ENCODE measurements around the gene MIB2.
A peak's percentile ranks its signal among the peaks of the same experiment; 100 is the strongest.
"Not testable (repeated sequence)": the region's sequence is repeated elsewhere in the genome, so short reads cannot be mapped to it uniquely, and the experiment has no call there.

Gene MIB2
- long read RNA-seq, donor 1, partial matches to known transcripts: 0 of 4 reads
- long read RNA-seq, donor 1, other reads (novel, unspliced or antisense): 0 of 4 reads
- long read RNA-seq, donor 2, partial matches to known transcripts: 0 of 2 reads
- long read RNA-seq, donor 2, other reads (novel, unspliced or antisense): 0 of 2 reads
- long read RNA-seq, donor 3, partial matches to known transcripts: 0 of 1 reads
- long read RNA-seq, donor 3, other reads (novel, unspliced or antisense): 0 of 1 reads
- long read RNA-seq, donor 4, partial matches to known transcripts: 0 of 5 reads
- long read RNA-seq, donor 4, other reads (novel, unspliced or antisense): 0 of 5 reads
- long read RNA-seq, donor 5, transcript MIB2-221 (2 exons, 1,578 nt): major isoform, 5 of 142 reads
- long read RNA-seq, donor 5, partial matches to known transcripts: 77 of 142 reads
- long read RNA-seq, donor 5, other reads (novel, unspliced or antisense): 59 of 142 reads
- long read RNA-seq, donor 6, partial matches to known transcripts: 0 of 1 reads
- long read RNA-seq, donor 6, other reads (novel, unspliced or antisense): 0 of 1 reads
- long read RNA-seq, donor 7, partial matches to known transcripts: 6 of 8 reads
- long read RNA-seq, donor 7, other reads (novel, unspliced or antisense): 0 of 8 reads
- long read RNA-seq, donor 8, partial matches to known transcripts: 0 of 2 reads
- long read RNA-seq, donor 8, other reads (novel, unspliced or antisense): 0 of 2 reads

- peak; percentile 86 for DNase-seq
These were observed at the start of gene MIB2 for GRCh38 chr1:1615256-1616044. MIB2 (plus strand) TSS chr1:1615500; CDS start chr1:1623453, 7,953 bp downstream.

GRCh38 chr1:1567152-1567875 is 48.0 kb upstream of the MIB2 start:
- DNase-seq: no peak

- no peak for DNase-seq
These were observed 47.4 kb upstream of the MIB2 start for GRCh38 chr1:1567891-1568291.

DNA sequence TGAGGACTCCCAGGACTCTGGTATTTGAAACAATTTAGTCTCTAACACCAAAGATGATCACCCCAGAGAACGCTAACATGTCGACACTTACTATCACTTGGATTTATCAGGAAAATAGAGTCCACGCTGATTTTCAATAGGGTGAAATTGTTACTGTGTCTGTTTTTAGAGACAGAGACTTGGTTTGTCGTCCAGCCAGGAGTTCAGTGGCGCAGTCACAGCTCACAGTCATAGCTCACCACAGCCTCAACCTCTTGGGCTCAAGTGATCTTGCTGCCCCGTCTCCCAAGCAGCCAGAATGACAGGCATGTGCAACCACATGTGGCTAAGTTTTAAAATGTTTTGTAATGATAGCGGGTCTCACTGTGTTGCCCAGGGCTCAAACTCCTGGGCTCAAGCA is 46.0 kb upstream of the MIB2 start:
- no peak for DNase-seq

- DNase-seq: peak; percentile 89
These were observed 41.2 kb upstream of the MIB2 start for GRCh38 chr1:1573843-1574720.

DNA sequence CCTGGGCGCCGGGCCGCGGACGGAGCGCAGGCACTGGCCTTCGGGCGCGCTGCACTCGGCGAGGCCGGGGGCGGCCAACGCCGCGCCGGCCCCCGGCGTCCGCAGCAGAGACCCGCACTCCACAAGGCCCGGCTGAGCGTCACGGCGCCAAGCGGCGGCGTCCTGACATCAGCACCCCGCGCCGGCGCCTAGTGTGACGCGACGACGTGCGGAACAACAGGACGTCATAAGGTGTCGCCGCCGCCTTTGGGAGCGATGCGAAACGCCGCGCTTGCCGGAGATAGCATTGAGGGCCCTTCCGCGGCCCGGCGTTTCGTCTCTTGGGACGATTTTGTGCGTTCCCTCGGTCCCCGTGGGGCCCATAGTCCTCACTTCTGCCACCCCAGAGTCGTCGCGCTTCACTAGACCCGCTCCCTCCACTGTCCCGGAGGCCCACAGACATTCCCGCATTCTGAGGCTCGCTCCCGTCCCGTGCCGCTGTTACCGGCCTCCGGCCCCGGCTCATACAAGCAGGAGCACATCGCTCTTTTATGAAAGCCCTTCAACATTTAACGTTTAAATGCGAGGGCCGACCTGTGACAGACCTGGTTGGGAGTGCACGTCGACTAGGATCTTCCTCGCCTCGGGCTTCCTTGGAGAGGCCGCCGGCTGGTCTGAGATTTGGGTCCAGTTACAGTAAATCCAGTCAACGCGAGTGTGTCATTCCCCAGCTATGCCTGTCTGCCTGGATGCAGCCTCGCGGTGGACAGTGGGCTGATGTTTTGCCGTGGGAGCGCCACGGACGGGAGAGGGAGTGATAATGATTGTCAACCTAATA is 40.4 kb upstream of the MIB2 start, which contains the start of gene SSU72:
SSU72 (minus strand) TSS at position 143 of the 817 bp plus-strand sequence. CDS start 306 bp downstream, outside the sequence.
- DNase-seq: peak; percentile 91

DNA sequence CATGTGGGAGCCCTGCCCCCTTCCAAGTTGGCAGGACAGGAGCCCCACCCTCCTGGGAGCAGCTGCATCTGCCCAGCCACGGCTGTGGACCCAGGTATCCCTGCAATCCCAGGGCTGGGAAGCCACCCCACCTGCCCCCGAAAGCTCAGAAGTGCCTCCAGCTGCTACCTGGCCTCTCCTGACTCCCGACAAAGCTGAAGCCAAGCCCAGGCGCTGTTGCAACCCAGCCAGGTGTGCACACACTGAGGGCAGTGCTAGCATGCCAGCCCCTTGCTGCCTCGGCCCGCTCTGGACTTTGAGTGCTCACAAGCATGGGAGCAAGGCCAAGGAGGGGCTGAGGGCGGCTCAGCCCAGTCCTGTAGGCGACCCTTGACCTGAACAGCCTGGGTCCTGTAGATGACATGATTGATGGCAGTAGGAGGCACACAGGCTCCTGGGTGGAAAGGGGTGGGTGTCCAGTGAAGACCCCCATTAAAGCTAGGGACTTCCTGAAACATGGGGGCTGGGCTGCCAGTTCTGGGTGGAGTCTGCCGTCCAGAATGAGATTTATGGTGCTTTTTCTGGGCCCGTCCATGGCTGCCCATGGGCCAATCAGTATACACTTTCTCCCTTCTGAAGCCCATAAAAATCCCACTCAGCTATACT is 37.8 kb upstream of the MIB2 start:
- DNase-seq: no peak

DNA sequence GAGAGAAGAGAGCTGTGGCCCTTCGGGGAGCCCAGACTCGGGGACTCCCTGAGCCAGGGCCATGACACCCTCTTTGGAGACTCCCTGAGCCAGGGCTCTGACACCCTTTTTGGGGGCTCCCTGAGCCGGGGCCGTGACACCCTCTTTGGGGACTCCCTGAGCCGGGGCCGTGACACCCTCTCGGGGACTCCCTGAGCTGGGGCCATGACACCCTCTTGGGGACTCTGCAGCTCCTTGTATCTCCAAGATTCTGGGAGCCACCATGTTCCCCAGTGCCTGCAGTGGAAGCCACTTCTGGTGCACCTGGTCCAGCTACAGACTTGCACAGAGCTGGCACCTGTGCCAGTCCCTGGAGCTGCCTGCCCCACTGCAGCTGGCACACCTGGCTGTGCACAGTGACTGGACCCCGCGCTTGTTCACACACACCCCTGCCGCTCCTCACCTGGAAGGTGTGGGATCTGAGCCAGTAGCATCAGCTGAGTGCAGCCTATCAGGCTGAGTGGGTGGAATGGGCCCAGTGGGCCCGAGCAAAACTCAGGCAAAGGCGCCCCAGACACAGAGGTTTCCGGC is 36.8 kb upstream of the MIB2 start:
- no peak for DNase-seq

DNA sequence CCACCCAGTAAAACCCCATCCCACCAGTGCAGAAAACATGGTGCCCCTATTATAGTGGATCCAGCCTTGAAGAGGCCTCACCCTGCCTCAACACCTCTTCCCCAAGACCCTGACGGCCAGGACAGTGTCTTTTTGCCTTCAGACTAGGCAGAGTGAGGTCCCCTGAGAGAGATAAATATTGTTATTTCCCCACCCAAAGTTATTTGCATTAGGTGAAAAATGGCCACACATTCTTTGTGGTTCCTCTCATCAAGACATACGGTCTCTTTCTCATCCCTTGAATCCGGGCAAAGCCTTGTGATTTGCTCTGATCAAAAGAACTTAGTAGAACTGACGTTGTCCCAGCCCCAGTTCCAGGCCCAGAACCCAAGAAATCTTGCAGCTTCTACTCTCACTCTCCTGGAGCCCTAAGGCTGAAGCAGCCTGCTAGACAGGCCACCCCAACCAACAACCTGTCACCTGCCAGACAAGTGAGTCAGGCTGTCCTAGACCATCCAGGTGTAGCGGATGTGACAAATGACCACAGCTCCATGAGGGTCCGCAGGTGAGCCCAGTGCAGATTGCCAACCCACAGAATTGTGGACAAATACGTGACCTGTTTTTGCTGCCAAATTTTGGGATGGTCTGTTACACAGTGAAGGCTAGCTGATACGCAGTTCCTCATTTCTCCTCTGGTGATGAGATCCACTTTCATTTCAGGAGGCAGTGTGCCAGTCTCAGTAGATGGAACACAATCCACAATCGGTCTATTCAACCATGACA is 32.5 kb upstream of the MIB2 start:
- no peak for DNase-seq

- no peak for DNase-seq
These were observed 31.8 kb upstream of the MIB2 start for GRCh38 chr1:1583347-1584010.

GRCh38 chr1:1591452-1591851 is 23.8 kb upstream of the MIB2 start:
- no peak for DNase-seq

- no peak for DNase-seq
These were observed 21.3 kb upstream of the MIB2 start for GRCh38 chr1:1593834-1594601.

DNA sequence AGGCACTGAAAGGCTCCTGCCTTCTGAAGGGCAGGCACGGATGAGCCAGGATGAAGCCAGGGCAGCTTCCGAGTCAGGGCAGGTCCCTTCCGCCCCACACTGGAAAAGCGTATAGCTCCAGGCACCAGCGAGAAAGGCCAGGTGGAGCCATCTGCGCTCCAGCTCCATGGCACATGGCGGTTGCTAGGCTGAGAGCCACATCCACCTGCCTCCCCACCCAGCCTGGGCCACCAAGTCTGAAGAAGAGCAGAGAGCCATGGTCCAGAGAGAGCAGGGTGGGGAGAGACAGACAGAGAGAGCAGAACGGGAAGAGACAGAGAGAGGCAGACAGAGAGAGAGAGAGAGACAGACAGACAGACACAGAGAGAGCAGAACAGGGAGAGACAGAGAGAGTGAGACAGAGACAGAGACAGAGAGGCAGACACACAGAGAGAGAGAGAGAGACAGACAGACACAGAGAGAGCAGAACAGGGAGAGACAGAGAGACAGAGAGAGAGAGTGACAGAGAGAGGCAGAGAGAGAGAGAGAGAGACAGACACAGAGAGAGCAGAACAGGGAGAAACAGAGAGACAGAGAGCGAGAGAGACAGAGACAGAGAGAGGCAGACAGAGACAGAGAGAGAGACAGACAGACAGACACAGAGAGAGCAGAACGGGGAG is 20.6 kb upstream of the MIB2 start:
- DNase-seq: peak; percentile 33

DNA sequence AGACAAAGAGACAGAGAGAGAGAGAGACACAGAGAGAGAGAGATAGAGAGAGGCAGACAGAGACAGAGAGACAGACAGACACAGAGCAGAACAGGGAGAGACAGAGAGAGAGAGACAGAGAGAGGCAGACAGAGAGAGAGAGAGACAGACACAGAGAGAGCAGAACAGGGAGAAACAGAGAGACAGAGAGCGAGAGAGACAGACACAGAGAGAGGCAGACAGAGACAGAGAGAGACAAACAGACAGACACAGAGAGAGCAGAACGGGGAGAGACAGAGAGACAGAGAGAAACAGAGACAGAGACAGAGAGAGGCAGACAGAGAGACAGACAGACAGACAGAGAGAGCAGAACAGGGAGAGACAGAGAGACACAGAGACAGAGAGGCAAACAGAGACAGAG is 20.0 kb upstream of the MIB2 start:
- DNase-seq: not testable (repeated sequence)

DNA sequence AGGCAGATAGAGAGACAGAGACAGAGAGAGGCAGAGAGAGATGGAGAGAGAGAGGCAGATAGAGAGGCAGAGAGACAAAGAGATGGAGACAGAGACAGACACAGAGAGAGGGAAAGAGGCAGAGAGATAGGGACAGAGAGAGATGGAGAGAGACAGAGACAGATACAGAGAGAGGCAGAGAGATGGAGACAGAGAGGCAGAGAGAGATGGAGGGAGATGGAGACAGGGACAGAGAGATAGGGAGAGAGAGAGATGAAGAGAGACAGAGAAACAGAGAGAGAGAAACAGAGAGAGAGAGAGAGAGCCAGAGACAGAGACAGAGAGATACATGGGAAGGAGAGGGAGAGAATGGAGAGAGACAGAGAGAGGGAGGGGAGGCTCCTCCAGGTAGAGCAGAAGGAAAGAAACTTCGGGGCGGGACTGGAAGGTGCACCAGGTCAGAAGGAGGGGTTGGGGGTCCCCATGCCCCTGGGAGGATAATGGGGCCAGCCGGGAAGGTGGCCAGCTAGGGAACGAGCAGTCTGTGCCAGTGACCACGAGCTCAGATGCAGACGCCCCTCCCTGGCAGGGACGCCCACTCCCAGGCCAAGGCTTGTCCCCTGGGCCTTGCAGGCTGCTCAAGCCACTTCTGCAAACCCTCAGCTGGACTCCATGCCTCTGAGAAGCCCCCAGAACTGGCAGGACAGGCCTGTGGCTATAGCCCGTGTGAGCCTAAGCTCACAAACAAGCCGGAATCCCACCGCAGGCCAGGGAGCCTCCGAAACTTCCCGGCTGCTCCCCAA is 18.6 kb upstream of the MIB2 start:
- peak; percentile 61 for DNase-seq
